DND-41 (cell line): ENCODE results near the gene ERC1.

Experiments used
- CTCF ChIP-seq: IDR thresholded peaks from 2 replicates; pipeline ENCODE4 v1.5.1; 2012; ENCODE audit warnings: borderline replicate concordance, low read length, moderate library complexity, mild to moderate bottlenecking; ENCODE audit not compliant: poor library complexity, severe bottlenecking; ENCODE audit errors: extremely low read depth
- EZH2 ChIP-seq: IDR thresholded peaks from 3 replicates; pipeline ENCODE4 v1.6.1; 2012; ENCODE audit warnings: borderline replicate concordance, low read depth, mild to moderate bottlenecking, moderate library complexity, low read length, inconsistent platforms; ENCODE audit not compliant: severe bottlenecking

- TF ChIP-seq CTCF (no peak), EZH2 (no peak)
These were observed 44.8 kb upstream of the ERC1 start for GRCh38 chr12:946212-946611.
